Kidney capillary endothelial cell (primary cell): Measurements from ENCODE around the gene SOX2.
"Not testable (repeated sequence)": the region's sequence is repeated elsewhere in the genome, so short reads cannot be mapped to it uniquely, and the experiment has no call there.

Source experiments
- DNase-seq: peaks from one replicate; pipeline ENCODE4 v3.0.0-alpha.2; 2018; ENCODE audit warnings: low spot score

Gene SOX2

DNA sequence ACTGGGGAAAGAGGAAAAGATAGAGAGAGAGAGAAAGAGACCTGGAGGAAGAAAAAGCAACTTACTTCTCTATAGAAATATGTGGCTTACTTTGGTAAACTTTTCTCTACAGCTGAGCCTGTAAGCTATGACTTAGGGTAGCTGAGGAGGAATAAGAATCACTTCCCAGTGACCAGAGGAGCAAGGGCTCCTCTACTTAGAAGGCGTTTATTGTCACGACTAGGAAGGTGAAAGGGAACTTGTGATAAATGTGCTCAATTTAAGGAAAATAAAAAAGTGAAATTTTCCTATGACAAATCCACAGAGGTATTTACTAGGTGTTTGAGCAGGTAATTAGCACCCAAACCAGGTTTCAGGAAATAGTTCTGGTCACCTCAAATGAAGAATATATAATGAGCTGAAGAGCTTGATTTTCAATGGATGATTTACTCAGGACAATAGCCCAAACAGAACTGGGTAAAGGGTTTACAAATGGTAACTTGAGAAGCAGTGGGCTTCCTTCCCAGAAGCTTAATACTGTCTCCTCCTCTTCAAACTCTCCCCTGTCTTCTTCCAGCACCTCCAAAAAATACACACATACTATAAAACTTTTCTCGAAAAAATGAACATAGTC, 46.1 kb downstream of the SOX2 start:
- no peak for DNase-seq

GRCh38 chr3:181761906-181762305, 50.2 kb downstream of the SOX2 start:
- DNase-seq = no peak

GRCh38 chr3:181764033-181764432, 52.3 kb downstream of the SOX2 start:
- DNase-seq = not testable (repeated sequence)
